IMR-90 (cell line): ENCODE measurements around the gene DYNLT5. TPM values are rescaled to one million over a fixed set of nuclear protein-coding genes. Genes with fewer than 3 reads are reported as not detected.

Source experiments
- ATAC-seq: fragments of 200-7000 bp; cut with Tn5 transposase; 2 replicates; pipeline ENCODE4 v1.9.1; 2020; ENCODE audit warnings: low read depth, mild to moderate bottlenecking, moderate library complexity
- BruUV-seq: library from RNA; stranded (reverse); fragments of 400-500 nt; replicated peaks from 2 replicates; lab custom pipeline; 2021; lab: Mats Ljungman, UMichigan
- CTCF ChIA-PET: fragments of 300-600 bp; formaldehyde crosslinking; extraction: SDS; loops from one replicate; lab custom pipeline; 2021; ENCODE audit warnings: antibody characterized with exemption; lab: Yijun Ruan, JAX
- POLR2A ChIA-PET: fragments of 300-600 bp; sonication (Branson Sonifier 250); formaldehyde crosslinking; loops from one replicate; lab custom pipeline; 2022; ENCODE audit warnings: antibody characterized with exemption; ENCODE audit not compliant: unreplicated experiment; lab: Charles Lee
- DNase-seq: peaks from one replicate; pipeline ENCODE4 v3.0.0; 2013
- H2AFZ ChIP-seq: replicated peaks from 2 replicates; pipeline ENCODE3; 2013; ENCODE audit warnings: low read length, mild to moderate bottlenecking; ENCODE audit not compliant: poor library complexity
- H2AK5ac ChIP-seq: 2 replicates; pipeline ENCODE4 v1.6.1; 2013; ENCODE audit warnings: low read depth, low read length, inconsistent platforms
- H2AK9ac ChIP-seq: replicated peaks from 2 replicates; pipeline ENCODE3; 2013; ENCODE audit warnings: mild to moderate bottlenecking, low read depth, low read length, moderate library complexity; ENCODE audit not compliant: poor library complexity
- H2BK120ac ChIP-seq: 2 replicates; pipeline ENCODE4 v1.6.1; 2013; ENCODE audit warnings: low read depth, low read length, inconsistent platforms
- H2BK15ac ChIP-seq: 3 replicates; pipeline ENCODE4 v1.6.1; 2013; ENCODE audit warnings: low read depth, low read length, inconsistent platforms
- H2BK20ac ChIP-seq: 2 replicates; pipeline ENCODE4 v1.6.1; 2013; ENCODE audit warnings: low read depth, mild to moderate bottlenecking, inconsistent platforms, low read length, moderate library complexity
- H2BK5ac ChIP-seq: 2 replicates; pipeline ENCODE4 v1.6.1; 2013; ENCODE audit warnings: mild to moderate bottlenecking, low read depth, low read length, inconsistent platforms; ENCODE audit not compliant: poor library complexity, severe bottlenecking
- H3K14ac ChIP-seq: replicated peaks from 2 replicates; pipeline ENCODE4 v1.6.1; 2013; ENCODE audit warnings: low read depth, low read length, inconsistent platforms
- H3K18ac ChIP-seq: 2 replicates; pipeline ENCODE4 v1.6.1; 2013; ENCODE audit warnings: low read depth, low read length, control low read depth
- H3K23ac ChIP-seq: 2 replicates; pipeline ENCODE4 v1.6.1; 2013; ENCODE audit warnings: low read depth, low read length, inconsistent platforms
- H3K27ac ChIP-seq: 2 replicates; pipeline ENCODE4 v1.5.1; 2013; ENCODE audit warnings: mild to moderate bottlenecking, control low read depth, low read length; ENCODE audit not compliant: insufficient read depth
- H3K27me3 ChIP-seq: 2 replicates; pipeline ENCODE4 v1.6.1; 2013; ENCODE audit warnings: low read length; ENCODE audit not compliant: control insufficient read depth, insufficient read depth
- H3K36me3 ChIP-seq: 2 replicates; pipeline ENCODE4 v1.6.1; 2013; ENCODE audit warnings: low read length, mixed read lengths; ENCODE audit not compliant: control insufficient read depth, insufficient read depth
- H3K4ac ChIP-seq: 2 replicates; pipeline ENCODE4 v1.6.1; 2013; ENCODE audit warnings: low read depth, low read length, inconsistent platforms
- H3K4me1 ChIP-seq: 2 replicates; pipeline ENCODE4 v1.6.1; 2013; ENCODE audit warnings: low read length, mixed read lengths; ENCODE audit not compliant: control insufficient read depth, insufficient read depth
- H3K4me2 ChIP-seq: 2 replicates; pipeline ENCODE4 v1.6.1; 2013; ENCODE audit warnings: low read depth, mild to moderate bottlenecking, control low read depth, low read length, moderate library complexity
- H3K4me3 ChIP-seq: 2 replicates; pipeline ENCODE4 v1.5.1; 2013; ENCODE audit warnings: low read depth, mild to moderate bottlenecking, control low read depth, low read length, moderate library complexity; ENCODE audit not compliant: insufficient read depth
- H3K56ac ChIP-seq: 2 replicates; pipeline ENCODE4 v1.6.1; 2013; ENCODE audit warnings: low read length, inconsistent platforms; ENCODE audit not compliant: insufficient read depth; ENCODE audit errors: extremely low read depth
- H3K79me1 ChIP-seq, 2 experiments: 2 replicates each; pipeline ENCODE4 v1.6.1; 2013; ENCODE audit warnings: low read length in 2 of 2, inconsistent platforms in 1 of 2, low read depth in 1 of 2
- H3K9ac ChIP-seq: 2 replicates; pipeline ENCODE4 v1.6.1; 2013; ENCODE audit warnings: low read depth, low read length, control low read depth
- H3K9me1 ChIP-seq: 2 replicates; pipeline ENCODE4 v1.6.1; 2013; ENCODE audit warnings: low read length, inconsistent platforms; ENCODE audit not compliant: insufficient read depth
- H3K9me3 ChIP-seq: 2 replicates; pipeline ENCODE4 v1.6.1; 2013; ENCODE audit warnings: low read length; ENCODE audit not compliant: control insufficient read depth, insufficient read depth
- H4K20me1 ChIP-seq: 2 replicates; pipeline ENCODE4 v1.6.1; 2013; ENCODE audit warnings: low read length, inconsistent platforms; ENCODE audit not compliant: insufficient read depth
- H4K5ac ChIP-seq: 2 replicates; pipeline ENCODE4 v1.6.1; 2013; ENCODE audit warnings: mild to moderate bottlenecking, low read depth, low read length, control low read depth
- H4K8ac ChIP-seq, 2 experiments: 2 replicates each; pipeline ENCODE4 v1.6.1; 2013; ENCODE audit warnings: low read depth in 2 of 2, low read length in 2 of 2, control low read depth in 1 of 2, inconsistent platforms in 1 of 2
- H4K91ac ChIP-seq: 2 replicates; pipeline ENCODE4 v1.6.1; 2013; ENCODE audit warnings: low read depth, low read length, inconsistent platforms; ENCODE audit not compliant: insufficient read depth
- BHLHE40 ChIP-seq: fragments of 150-350 bp; IDR thresholded peaks from 2 replicates; pipeline ENCODE4 v1.6.1; 2016; ENCODE audit warnings: mild to moderate bottlenecking, low read depth, low read length
- CEBPB ChIP-seq: IDR thresholded peaks from 2 replicates; pipeline ENCODE4 v1.6.1; 2012; ENCODE audit warnings: low read depth, low read length, improper control_type of control experiment
- CHD1 ChIP-seq: IDR thresholded peaks from 2 replicates; pipeline ENCODE4 v1.6.1; 2012; ENCODE audit warnings: low read depth, low read length, improper control_type of control experiment
- CTCF ChIP-seq: conservative IDR thresholded peaks from 2 replicates; pipeline ENCODE4 v1.5.1; 2012; ENCODE audit warnings: mild to moderate bottlenecking, low read depth, low read length, improper control_type of control experiment
- ELK1 ChIP-seq: fragments of 150-350 bp; IDR thresholded peaks from 2 replicates; pipeline ENCODE4 v1.6.1; 2016; ENCODE audit warnings: low read depth, mild to moderate bottlenecking, low read length, moderate library complexity, borderline replicate concordance
- MAFK ChIP-seq: IDR thresholded peaks from 2 replicates; pipeline ENCODE4 v1.6.1; 2012; ENCODE audit warnings: low read depth, low read length, improper control_type of control experiment
- MAZ ChIP-seq: IDR thresholded peaks from 2 replicates; pipeline ENCODE4 v1.6.1; 2012; ENCODE audit warnings: low read depth, mild to moderate bottlenecking, low read length, improper control_type of control experiment, moderate library complexity, borderline replicate concordance
- MXI1 ChIP-seq: IDR thresholded peaks from 2 replicates; pipeline ENCODE4 v1.6.1; 2012; ENCODE audit warnings: low read depth, mild to moderate bottlenecking, low read length, moderate library complexity, borderline replicate concordance
- NFE2L2 ChIP-seq: fragments of 150-350 bp; IDR thresholded peaks from 2 replicates; pipeline ENCODE4 v1.6.1; 2016; ENCODE audit warnings: low read depth, mild to moderate bottlenecking, low read length
- POLR2A ChIP-seq: IDR thresholded peaks from 2 replicates; pipeline ENCODE4 v1.6.1; 2012; ENCODE audit warnings: mild to moderate bottlenecking, low read depth, low read length
- RAD21 ChIP-seq: IDR thresholded peaks from 2 replicates; pipeline ENCODE4 v1.6.1; 2012; ENCODE audit warnings: low read length, improper control_type of control experiment
- RCOR1 ChIP-seq: IDR thresholded peaks from 2 replicates; pipeline ENCODE4 v1.6.1; 2012; ENCODE audit warnings: mild to moderate bottlenecking, low read length, improper control_type of control experiment; ENCODE audit not compliant: insufficient replicate concordance
- RFX5 ChIP-seq: IDR thresholded peaks from 2 replicates; pipeline ENCODE4 v1.8.0; 2012; ENCODE audit warnings: low read depth, mild to moderate bottlenecking, low read length, moderate library complexity
- SMC3 ChIP-seq: fragments of 150-350 bp; IDR thresholded peaks from 2 replicates; pipeline ENCODE4 v1.6.1; 2016; ENCODE audit warnings: low read depth, mild to moderate bottlenecking, antibody characterized with exemption, low read length, moderate library complexity
- USF2 ChIP-seq: fragments of 150-350 bp; IDR thresholded peaks from 2 replicates; pipeline ENCODE4 v1.6.1; 2017; ENCODE audit warnings: mild to moderate bottlenecking, antibody characterized with exemption, low read length, low read depth
- WGBS, 2 experiments: methylation state at CpG; one replicate each; pipeline versions ENCODE4 v1.1.5 to v1.1.7; 2013; ENCODE audit warnings: missing lambda C conversion rate in 2 of 2; ENCODE audit not compliant: insufficient read length in 1 of 2; ENCODE audit errors: extremely low coverage in 2 of 2; 5-methylcytosine and 5-hydroxymethylcytosine counted together
- dilution Hi-C: fragments of 300-500 bp; cut with HindIII; formaldehyde crosslinking; loops from one replicate; pipeline ENCODE4 v1.14.3; 2018; ENCODE audit warnings: low sequenced_read_pairs; ENCODE audit not compliant: unreplicated experiment
- in situ Hi-C: fragments of 300-500 bp; cut with MboI; formaldehyde crosslinking; loops from 3 replicates; pipeline ENCODE4 v1.14.3; 2019; ENCODE audit warnings: low sequenced_read_pairs, inconsistent platforms, mixed read lengths
- intact Hi-C: fragments of 100-400 bp; cut with micrococcal nuclease; formaldehyde crosslinking; loops from 2 replicates; pipeline ENCODE4 v1.10.0; 2022
- polyA plus RNA-seq, 3 experiments: library from polyadenylated mRNA; depleted of rRNA; stranded (reverse); fragments of >200 nt; gene quantifications; 2 replicates each; pipeline ENCODE4 v1.2.3, GENCODE V29; 2012; ENCODE audit warnings: low replicate concordance in 1 of 3
- total RNA-seq: library from RNA; depleted of rRNA; stranded (reverse); fragments of >200 nt; gene quantifications from 2 replicates; pipeline ENCODE4 v1.2.3, GENCODE V29; 2012

The DYNLT5 gene
- total and polyA plus RNA-seq, 2 of the 4 experiments (the other 2 are of a cell fraction) = 0.12 to 0.18 TPM

- dilution Hi-C loops = no loop called here
- no peak overlapping the region for H3K4me2 ChIP-seq
- H3K9ac ChIP-seq = no peak overlapping the region
Measured at GRCh38 chr1:66729523-66729922, 22.7 kb upstream of the DYNLT5 start.

More at GRCh38 chr1:66729523-66729922, 22.7 kb upstream of the DYNLT5 start:
- Histone ChIP-seq H2AK9ac (no peak overlapping the region), H3K4me1 (peaks cover 3% of the 10 kb centered on the region), H3K79me1 (peaks cover 0 to 5% of the 10 kb centered on the region in 2 experiments; a peak in 2 of 4 replicates), H3K27ac (no peak overlapping the region), H2BK120ac (no peak overlapping the region), H4K8ac (no peak overlapping the region), H3K27me3 (no peaks in the 10 kb centered on the region), H2BK20ac (no peak overlapping the region), H3K4me3 (no peak overlapping the region), H3K23ac (no peak overlapping the region), H3K36me3 (peaks cover 20% of the 10 kb centered on the region), H4K5ac (no peak overlapping the region), H2BK5ac (no peak overlapping the region), H3K9me1 (peaks cover 8% of the 10 kb centered on the region; the same call in 1 of the 2 replicates), H4K91ac (no peak overlapping the region), H2AK5ac (no peak overlapping the region), H3K9me3 (no peaks in the 10 kb centered on the region), H3K14ac (no peak overlapping the region), H2AFZ (no peak overlapping the region), H4K20me1 (peaks cover 9% of the 10 kb centered on the region), H2BK15ac (no peak overlapping the region), H3K56ac (no peak overlapping the region), H3K4ac (no peak overlapping the region), H3K18ac (no peak overlapping the region)
- ChIA-PET POLR2A (no interaction called here), CTCF (no interaction called here)
- intact Hi-C loops = loop anchor here (10.0 kb wide), 2 partner anchors 475 to 775 kb away; no protein-coding TSS in a partner anchor
- DNase-seq (no peak), ATAC-seq (no peak)
- TF ChIP-seq MAFK = no peak
- no peak for TF ChIP-seq RAD21
- no peak for TF ChIP-seq MXI1
- TF ChIP-seq NFE2L2 = no peak
- no peak for TF ChIP-seq RFX5
- no peak for TF ChIP-seq MAZ
- TF ChIP-seq CEBPB = no peak
- TF ChIP-seq CTCF = no peak
- TF ChIP-seq CHD1 = no peak
- no peak for TF ChIP-seq POLR2A
- TF ChIP-seq USF2 = no peak
- TF ChIP-seq BHLHE40 = no peak
- no peak for TF ChIP-seq ELK1
- no peak for TF ChIP-seq RCOR1
- TF ChIP-seq SMC3 = no peak
- no TSS peak for BruUV-seq
- in situ Hi-C loops = loop anchor here (25.0 kb wide), 1 partner anchor 467 kb away; no protein-coding TSS in a partner anchor
- WGBS, 2 experiments = no CpG with 5 or more reads among the region's 3 CpGs
